ENCODE measurements around the gene MXD1. TPM values are rescaled to one million over a fixed set of nuclear protein-coding genes. Genes with fewer than 3 reads are reported as not detected.

The MXD1 gene
- total RNA-seq, 4 donors from 2014 or later, result 11.7 to 154 (median 113) TPM

DNA sequence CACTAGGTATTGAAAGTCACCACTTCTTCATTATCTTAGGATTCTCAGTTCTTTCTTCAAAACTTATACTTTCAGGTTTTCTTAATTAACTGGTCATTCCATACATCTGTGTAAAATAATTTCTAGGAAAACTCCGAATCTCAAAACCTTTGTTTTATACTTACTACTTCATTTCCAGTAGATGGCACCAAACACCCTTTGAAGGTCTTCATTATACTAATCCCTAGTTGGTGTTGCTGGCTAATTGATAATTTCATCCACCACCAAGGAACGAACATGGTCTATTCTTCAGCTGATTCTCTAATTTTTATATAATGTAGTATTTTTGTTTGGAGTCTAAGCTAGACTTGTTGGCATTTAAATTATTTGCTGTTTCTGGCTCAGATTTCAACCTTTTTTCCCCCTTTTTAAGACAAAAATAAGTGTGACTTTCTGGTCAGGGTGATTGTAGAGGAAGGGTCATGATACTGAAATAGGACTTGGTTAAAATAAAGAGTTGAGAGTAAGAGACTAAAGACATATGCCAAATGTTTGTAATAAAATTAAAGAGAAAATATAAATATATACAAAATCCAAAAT is 2.8 kb upstream of the MXD1 start:
- Histone ChIP-seq H3K27me3 (no peaks in the 10 kb centered on the region), H3K36me3 (peaks cover 0 to 10% (median 3%) of the 10 kb centered on the region in 4 donors), H3K4me3 (no peak overlapping the region), H3K27ac (peak overlapping the region in 3 of 4 donors; percentile 25 to 97 (median 94)), H3K9me3 (no peaks in the 10 kb centered on the region), H3K4me1 (peaks cover 13 to 33% (median 20%) of the 10 kb centered on the region in 4 donors)
- TF ChIP-seq EP300 (IDR thresholded peaks at IDR 0.05; ENCODE audit: low read depth) (no peak), POLR2AphosphoS5 (IDR thresholded peaks at IDR 0.05) (no peak)
- TF ChIP-seq, protein P1, sequence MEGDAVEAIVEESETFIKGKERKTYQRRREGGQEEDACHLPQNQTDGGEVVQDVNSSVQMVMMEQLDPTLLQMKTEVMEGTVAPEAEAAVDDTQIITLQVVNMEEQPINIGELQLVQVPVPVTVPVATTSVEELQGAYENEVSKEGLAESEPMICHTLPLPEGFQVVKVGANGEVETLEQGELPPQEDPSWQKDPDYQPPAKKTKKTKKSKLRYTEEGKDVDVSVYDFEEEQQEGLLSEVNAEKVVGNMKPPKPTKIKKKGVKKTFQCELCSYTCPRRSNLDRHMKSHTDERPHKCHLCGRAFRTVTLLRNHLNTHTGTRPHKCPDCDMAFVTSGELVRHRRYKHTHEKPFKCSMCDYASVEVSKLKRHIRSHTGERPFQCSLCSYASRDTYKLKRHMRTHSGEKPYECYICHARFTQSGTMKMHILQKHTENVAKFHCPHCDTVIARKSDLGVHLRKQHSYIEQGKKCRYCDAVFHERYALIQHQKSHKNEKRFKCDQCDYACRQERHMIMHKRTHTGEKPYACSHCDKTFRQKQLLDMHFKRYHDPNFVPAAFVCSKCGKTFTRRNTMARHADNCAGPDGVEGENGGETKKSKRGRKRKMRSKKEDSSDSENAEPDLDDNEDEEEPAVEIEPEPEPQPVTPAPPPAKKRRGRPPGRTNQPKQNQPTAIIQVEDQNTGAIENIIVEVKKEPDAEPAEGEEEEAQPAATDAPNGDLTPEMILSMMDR (IDR thresholded peaks at IDR 0.05), result peak; percentile 53 to 73 (median 59)
- WGBS, 2 donors (ENCODE audit: low coverage in 1 of 2), result 7 to 10% methylated on average over 2 of the region's 2 CpGs
- DNase-seq, result no peak
- in situ Hi-C loops (cut with MboI; ENCODE audit: low pct_ligation_motif_present in 1 of 4, low pct_unique_long_range_greater_than_20kb in 1 of 4, low sequenced_read_pairs in 3 of 4), result loop anchor here in 3 of 4 donors (10.0 to 25.0 kb wide), 4 partner anchors 150 to 383 kb away; partner anchors contain the start of gene SNRPG (in 2 of the 3)
- intact Hi-C loops (cut with DNase I; ENCODE audit: low total_unique reads), result loop anchor here (5.0 to 10.0 kb wide), 2 partner anchors 163 to 390 kb away; partner anchors contain the start of gene FAM136A

DNA sequence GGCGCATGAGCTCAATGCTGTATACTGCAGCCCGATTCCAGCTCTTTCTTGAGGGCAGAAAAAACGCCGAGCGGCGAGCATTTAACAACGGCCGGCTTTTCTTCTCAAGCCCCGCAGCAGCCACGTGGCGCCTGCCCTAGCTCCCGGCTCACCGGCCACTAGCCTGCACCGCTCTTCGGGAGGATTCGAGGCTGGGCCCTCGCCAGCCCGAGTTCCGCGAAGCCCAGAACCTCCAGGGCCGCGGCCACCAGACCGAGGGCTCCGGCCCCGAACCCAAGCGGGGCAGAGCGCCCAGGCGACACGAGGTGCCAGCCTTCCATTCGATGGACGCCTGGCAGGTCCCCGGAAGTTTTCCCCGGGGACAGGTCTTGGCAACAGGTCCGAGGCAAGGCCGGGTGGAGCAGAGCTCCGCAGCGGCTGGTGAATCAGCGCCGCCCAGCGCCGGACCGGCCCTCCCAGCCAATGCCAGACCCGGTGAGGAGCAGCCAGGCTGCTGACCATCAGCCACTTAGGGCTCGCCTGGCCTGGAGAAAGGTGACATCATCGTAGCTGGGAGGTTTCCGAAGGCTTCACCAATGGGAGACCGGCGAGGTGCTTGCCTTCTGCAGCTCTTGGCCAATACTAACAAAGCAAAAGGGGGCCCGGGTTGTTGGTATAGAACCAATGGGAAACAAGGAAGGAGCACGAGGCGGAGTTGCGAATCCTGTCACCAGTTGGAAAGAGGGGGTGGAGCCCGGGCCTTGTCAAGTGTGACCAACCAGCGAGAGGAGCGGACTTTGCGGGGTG is 552 bp upstream of the MXD1 start:
- no peaks in the 10 kb centered on the region for H3K9me3 ChIP-seq
- H3K4me3 ChIP-seq, result peak overlapping the region; percentile 38 to 92 (median 82)
- H3K36me3 ChIP-seq, result peaks cover 0 to 2% (median under 1%) of the 10 kb centered on the region in 4 donors
- in situ Hi-C loops (cut with MboI; ENCODE audit: low pct_ligation_motif_present in 1 of 4, low pct_unique_long_range_greater_than_20kb in 1 of 4, low sequenced_read_pairs in 3 of 4) (loop anchor here in 3 of 4 donors (10.0 to 25.0 kb wide), 4 partner anchors 148 to 380 kb away; partner anchors contain the start of gene SNRPG (in 2 of the 3)), intact Hi-C loops (cut with DNase I; ENCODE audit: low total_unique reads) (loop anchor here (2.0 to 10.0 kb wide), 3 partner anchors 160 to 388 kb away; partner anchors contain the start of gene FAM136A)
- H3K4me1 ChIP-seq, result peaks cover 13 to 49% (median 21%) of the 10 kb centered on the region in 4 donors
- peak; percentile 71 for TF ChIP-seq POLR2A (IDR thresholded peaks at IDR 0.05)
- no peak for TF ChIP-seq EP300 (IDR thresholded peaks at IDR 0.05; ENCODE audit: low read depth)
- peak; percentile 97 for TF ChIP-seq POLR2AphosphoS5 (IDR thresholded peaks at IDR 0.05)
- TF ChIP-seq, protein P1 (IDR thresholded peaks at IDR 0.05), result peak in 3 of 5 experiments; percentile 15 to 46 (median 17)
- DNase-seq, result peak; percentile 100
- peak overlapping the region; percentile 94 to 99 (median 98) for H3K27ac ChIP-seq
- 1% methylated on average over 56 of the region's 56 CpGs; no CpG with 5 or more reads in 1 of the 2 donors for WGBS, 2 donors (ENCODE audit: low coverage in 1 of 2)
- H3K27me3 ChIP-seq, result no peaks in the 10 kb centered on the region

DNA sequence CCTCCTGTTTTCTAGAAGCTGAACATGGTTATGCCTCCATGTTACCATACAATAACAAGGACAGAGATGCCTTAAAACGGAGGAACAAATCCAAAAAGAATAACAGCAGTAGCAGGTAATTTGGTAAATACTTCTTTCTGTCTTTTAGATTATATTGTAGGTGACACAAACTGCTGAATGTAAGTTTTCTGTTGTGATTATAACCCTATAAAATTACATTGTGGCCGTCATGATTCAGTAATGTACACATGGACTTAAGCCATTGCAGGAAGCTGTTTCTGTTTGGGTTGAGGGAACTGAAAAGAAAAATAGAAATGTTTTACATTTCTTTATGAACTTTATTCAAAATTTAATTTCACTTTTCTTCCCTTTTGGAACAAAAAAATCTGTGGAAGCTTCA is 1.2 kb downstream of the MXD1 start:
- 23 to 24% methylated on average over 2 of the region's 2 CpGs for WGBS, 2 donors (ENCODE audit: low coverage in 1 of 2)
- TF ChIP-seq POLR2AphosphoS5 (IDR thresholded peaks at IDR 0.05) (peak in 1 of 3 donors; percentile 28), POLR2A (IDR thresholded peaks at IDR 0.05) (no peak), EP300 (IDR thresholded peaks at IDR 0.05; ENCODE audit: low read depth) (no peak)
- TF ChIP-seq, protein P1 (IDR thresholded peaks at IDR 0.05), result no peak
- Histone ChIP-seq H3K27me3 (no peaks in the 10 kb centered on the region), H3K36me3 (peaks cover 0 to 16% (median 7%) of the 10 kb centered on the region in 4 donors), H3K4me3 (peak overlapping the region in 3 of 4 donors; percentile 74 to 92 (median 87)), H3K27ac (peak overlapping the region; percentile 92 to 97 (median 94)), H3K9me3 (no peaks in the 10 kb centered on the region), H3K4me1 (peaks cover 13 to 49% (median 21%) of the 10 kb centered on the region in 4 donors)
- intact Hi-C loops (cut with DNase I; ENCODE audit: low total_unique reads), result loop anchor here (10.0 kb wide), 1 partner anchor 159 kb away; no protein-coding TSS in a partner anchor
- no peak for DNase-seq
- in situ Hi-C loops (cut with MboI; ENCODE audit: low pct_ligation_motif_present in 1 of 4, low pct_unique_long_range_greater_than_20kb in 1 of 4, low sequenced_read_pairs in 3 of 4), result loop anchor here in 3 of 4 donors (5.0 to 25.0 kb wide), 5 partner anchors 146 to 379 kb away; partner anchors contain the start of gene SNRPG (in 2 of the 3)
